Fibroblast of pulmonary artery (primary cell): ENCODE results near the gene FBXO42.
"Not testable (repeated sequence)": the region's sequence is repeated elsewhere in the genome, so short reads cannot be mapped to it uniquely, and the experiment has no call there.

ENCODE experiments used
- DNase-seq: peaks from one replicate; pipeline ENCODE4 v3.0.0-alpha.2; 2010; ENCODE audit warnings: low read depth
- H3K4me3 ChIP-seq: replicated peaks from 2 replicates; pipeline ENCODE4 v1.5.1; 2011; ENCODE audit warnings: low read depth, mild to moderate bottlenecking, control low read depth, low read length, moderate library complexity
- CTCF ChIP-seq: IDR thresholded peaks from 2 replicates; pipeline ENCODE4 v1.5.1; 2011; ENCODE audit warnings: mild to moderate bottlenecking, control low read depth, low read length, inconsistent platforms; ENCODE audit errors: missing control alignments

Gene FBXO42

GRCh38 chr1:16356867-16357266 lies 4.6 kb upstream of the FBXO42 start:
- no peak for DNase-seq
- no peak overlapping the region for H3K4me3 ChIP-seq
- TF ChIP-seq CTCF: no peak

GRCh38 chr1:16354619-16355018 lies 2.3 kb upstream of the FBXO42 start:
- TF ChIP-seq CTCF: no peak
- no peak overlapping the region for H3K4me3 ChIP-seq
- DNase-seq: no peak

GRCh38 chr1:16352842-16353535 lies 709 bp upstream of the FBXO42 start:
- no peak for DNase-seq
- H3K4me3 ChIP-seq: peak overlapping the region; percentile 90
- no peak for TF ChIP-seq CTCF

GRCh38 chr1:16351456-16351993 lies 755 bp downstream of the FBXO42 start:
- peak; percentile 42 for DNase-seq
- H3K4me3 ChIP-seq: peak overlapping the region; percentile 90
- no peak for TF ChIP-seq CTCF

GRCh38 chr1:16349847-16350406 lies 2.4 kb downstream of the FBXO42 start:
- no peak overlapping the region for H3K4me3 ChIP-seq
- DNase-seq: no peak
- TF ChIP-seq CTCF: no peak

- DNase-seq: peak; percentile 72
- no peak for TF ChIP-seq CTCF
- no peak overlapping the region for H3K4me3 ChIP-seq
Measured at GRCh38 chr1:16348414-16349182, 3.7 kb downstream of the FBXO42 start.

GRCh38 chr1:16343276-16343675 lies 9.0 kb downstream of the FBXO42 start:
- not testable (repeated sequence) for DNase-seq, H3K4me3 ChIP-seq
